M059J (cell line): ENCODE measurements around the gene U2AF1. TPM values are rescaled to one million over a fixed set of nuclear protein-coding genes. Genes with fewer than 3 reads are reported as not detected.
"Not testable (repeated sequence)": the region's sequence is repeated elsewhere in the genome, so short reads cannot be mapped to it uniquely, and the experiment has no call there.

Source experiments
- DNase-seq: peaks from one replicate; pipeline ENCODE4 v3.0.0-alpha.2; 2012; ENCODE audit warnings: low read depth
- total RNA-seq: library from RNA; depleted of rRNA; stranded (reverse); fragments of >200 nt; shearing (Covaris generic); gene quantifications from 2 replicates; pipeline ENCODE4 v1.2.3, GENCODE V29; 2014; rRNA removed

The U2AF1 gene
- 33.9 and 42.1 TPM in 2 replicates for total RNA-seq

- DNase-seq, result peak; percentile 5
Measured at GRCh38 chr21:43106965-43107793, at the start of gene U2AF1. Gene U2AF1, minus strand, starts transcription at chr21:43107570. Its CDS starts 76 bp downstream, at chr21:43107494.

GRCh38 chr21:43153601-43154000, 46.2 kb upstream of the U2AF1 start:
- DNase-seq, result not testable (repeated sequence)

- DNase-seq, result not testable (repeated sequence)
Measured at GRCh38 chr21:43149344-43149743, 42.0 kb upstream of the U2AF1 start.

DNA sequence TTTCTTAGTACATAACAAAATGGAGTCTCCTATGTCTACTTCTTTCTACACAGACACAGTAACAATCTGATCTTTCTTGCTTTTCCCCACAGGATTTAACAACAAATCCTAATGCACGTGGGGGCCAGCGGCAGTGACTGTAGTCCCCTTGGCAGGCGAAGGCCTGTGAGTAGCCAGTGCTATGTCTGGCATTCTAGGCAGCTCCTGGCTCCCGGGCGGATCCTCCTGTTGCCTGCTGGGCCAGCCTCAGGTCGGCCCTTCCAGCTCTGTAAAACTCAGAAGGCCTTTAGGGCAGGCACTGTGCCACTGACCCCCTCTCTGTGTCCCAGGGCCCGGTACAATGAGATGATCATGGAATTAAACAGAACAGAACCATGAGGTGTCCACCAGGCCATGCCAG, 40.6 kb upstream of the U2AF1 start:
- DNase-seq, result not testable (repeated sequence)

DNA sequence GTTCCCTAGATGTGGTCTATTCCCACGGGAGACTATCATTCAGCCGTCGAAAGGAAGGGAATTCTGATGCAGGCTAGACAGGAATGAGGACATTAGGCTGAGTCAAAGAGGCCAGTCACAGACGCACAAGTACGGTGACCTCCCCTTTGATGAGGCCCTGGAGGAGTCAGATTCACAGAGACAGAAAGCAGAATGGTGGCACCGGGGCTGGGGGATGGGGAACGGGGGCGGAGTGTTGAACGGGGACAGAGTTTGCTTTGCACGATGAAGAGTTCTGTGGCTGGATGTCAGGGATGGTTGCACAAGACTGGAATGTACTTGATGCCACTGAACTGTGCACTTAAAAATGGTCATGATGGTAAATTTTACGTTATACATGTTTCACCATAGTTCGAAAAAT, 39.3 kb upstream of the U2AF1 start:
- DNase-seq, result not testable (repeated sequence)

DNA sequence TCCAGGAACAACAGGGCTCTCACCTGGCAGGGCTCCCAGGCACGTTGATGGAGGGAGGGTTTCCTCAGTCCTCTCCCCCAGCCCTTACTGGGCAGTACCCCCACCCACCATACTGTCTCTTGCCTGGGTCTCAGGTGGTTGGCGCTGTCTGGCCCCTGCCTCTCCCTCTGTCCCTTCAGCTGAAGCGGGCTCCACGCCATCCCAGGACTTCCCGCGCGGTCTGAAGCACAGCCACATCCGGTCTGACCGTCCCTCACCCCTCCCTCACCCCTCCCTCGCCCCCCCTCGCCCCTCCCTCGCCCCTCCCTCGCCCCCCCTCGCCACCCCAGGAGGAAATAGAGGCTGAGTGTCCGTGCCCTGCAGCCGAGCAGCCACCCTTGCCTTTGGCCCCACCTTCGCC, 34.0 kb upstream of the U2AF1 start:
- DNase-seq, result not testable (repeated sequence)

GRCh38 chr21:43138944-43139343, 31.6 kb upstream of the U2AF1 start:
- not testable (repeated sequence) for DNase-seq

DNA sequence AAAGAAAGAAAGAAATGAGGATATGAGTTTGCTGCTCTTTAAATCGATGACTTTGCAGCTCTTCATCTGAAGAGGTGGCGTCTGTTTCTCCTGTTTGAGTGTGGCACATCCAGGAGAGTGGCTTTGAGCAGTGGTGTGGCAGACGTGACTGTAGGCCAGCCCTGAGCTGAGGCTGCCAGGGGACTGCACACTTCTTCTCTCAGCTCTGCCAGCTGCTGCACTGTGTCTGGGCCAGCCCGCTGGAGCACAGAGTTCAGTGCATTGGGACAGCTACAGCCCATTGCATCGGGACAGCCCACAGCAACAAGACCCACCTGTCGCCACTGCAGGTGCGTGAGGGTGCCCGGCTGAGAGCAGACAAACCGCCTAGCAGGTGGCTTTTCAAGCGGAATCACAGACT, 27.1 kb upstream of the U2AF1 start:
- not testable (repeated sequence) for DNase-seq

GRCh38 chr21:43130094-43130493, 22.7 kb upstream of the U2AF1 start:
- DNase-seq, result not testable (repeated sequence)

- not testable (repeated sequence) for DNase-seq
Measured at GRCh38 chr21:43115956-43116355, 8.6 kb upstream of the U2AF1 start.

DNA sequence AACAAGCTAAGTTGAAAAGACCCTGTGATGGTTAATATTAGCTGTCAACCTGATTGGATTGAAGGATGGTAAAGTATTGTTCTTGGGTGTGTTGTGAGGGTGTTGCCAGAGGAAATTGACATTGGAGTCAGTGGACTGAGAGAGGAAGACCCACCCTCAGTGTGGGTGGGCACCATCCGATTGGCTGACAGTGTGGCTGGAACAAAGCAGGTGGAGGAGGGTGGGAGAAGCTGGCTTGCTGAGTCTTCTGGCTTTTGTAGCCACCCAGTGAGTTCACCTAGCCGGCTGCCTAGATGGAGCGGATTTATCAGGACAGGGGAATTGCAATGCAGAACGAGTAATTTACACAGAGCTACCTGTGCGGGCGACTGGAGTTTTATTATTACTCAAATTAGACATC, 7.1 kb upstream of the U2AF1 start:
- not testable (repeated sequence) for DNase-seq

DNA sequence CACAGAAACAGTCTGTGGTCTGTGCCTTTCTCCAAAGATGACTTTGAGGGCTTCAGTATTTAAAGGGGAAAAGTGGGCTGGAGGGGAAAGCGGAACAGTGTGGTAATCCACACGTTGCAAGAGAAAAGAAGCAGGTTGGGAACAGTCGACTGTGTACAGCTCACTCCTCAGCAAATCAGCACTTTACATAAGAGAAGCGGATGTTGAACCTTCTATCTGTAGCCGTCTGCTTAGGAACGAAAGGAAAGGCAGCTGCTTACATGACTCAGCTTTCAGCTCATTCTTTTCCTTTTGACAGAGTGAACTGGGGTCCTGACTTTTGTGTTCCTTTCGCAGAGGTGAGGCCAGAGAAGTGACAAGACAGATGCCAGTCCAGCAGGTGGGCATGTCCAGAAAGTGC, 1.6 kb upstream of the U2AF1 start:
- DNase-seq, result not testable (repeated sequence)

DNA sequence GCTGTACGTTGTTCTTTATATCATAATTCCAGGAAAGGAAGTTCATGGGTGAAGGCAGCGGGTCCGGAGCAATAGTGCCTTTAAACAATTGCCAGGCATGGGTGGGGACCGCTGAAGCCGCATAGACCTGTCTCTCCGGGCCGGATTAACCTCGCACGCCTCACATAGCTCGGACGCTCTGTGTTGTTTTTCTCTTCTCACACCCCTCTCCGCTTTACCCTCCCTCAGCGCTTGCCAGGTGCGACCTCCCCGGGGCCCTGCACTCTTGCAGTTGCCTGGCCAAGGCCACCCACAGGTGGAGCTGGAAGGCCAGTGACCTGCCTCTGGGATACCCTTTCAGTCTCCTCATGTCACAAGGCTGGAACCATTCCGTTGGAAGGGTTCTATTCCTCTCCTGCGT, 807 bp upstream of the U2AF1 start:
- not testable (repeated sequence) for DNase-seq

GRCh38 chr21:43107794-43108137, 396 bp upstream of the U2AF1 start:
- not testable (repeated sequence) for DNase-seq

DNA sequence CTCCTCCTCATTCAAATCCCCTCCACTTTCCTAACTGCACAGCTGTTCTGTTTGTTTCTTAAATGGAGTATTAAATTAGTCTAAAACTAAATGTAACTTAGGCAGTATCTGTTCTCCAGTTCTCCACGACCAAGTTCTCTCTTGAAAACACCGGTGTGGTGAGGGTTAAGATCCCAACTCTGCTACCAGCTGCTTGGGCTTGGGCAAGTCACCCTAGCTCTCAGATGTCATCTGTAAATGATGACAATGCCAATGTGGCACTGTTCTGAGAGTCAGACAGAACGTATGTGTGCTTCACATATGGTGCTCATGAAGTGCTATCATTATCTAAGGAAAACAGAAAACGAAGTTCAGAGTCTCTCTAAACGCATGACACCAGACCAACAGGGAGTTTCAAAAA, 2.7 kb downstream of the U2AF1 start:
- not testable (repeated sequence) for DNase-seq

DNA sequence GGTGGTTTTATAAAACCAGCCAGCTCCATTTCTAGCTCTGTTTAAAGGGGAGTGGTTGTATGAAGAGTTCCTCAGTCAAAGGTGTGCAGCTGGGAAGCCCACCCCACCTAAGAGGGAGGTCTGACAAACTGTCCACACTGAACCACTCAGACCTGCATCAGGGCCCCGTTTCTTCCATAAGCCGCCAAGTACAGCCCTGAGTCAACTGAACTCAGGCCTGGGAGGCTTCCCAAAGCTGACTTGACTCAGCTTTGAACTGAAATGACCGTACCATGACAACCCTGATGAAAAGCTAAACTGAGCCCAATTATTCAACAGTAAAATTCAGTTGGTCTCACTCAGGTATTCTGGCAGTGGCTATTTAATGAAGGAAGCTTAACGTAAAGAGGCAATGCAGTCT, 5.1 kb downstream of the U2AF1 start:
- DNase-seq, result not testable (repeated sequence)

DNA sequence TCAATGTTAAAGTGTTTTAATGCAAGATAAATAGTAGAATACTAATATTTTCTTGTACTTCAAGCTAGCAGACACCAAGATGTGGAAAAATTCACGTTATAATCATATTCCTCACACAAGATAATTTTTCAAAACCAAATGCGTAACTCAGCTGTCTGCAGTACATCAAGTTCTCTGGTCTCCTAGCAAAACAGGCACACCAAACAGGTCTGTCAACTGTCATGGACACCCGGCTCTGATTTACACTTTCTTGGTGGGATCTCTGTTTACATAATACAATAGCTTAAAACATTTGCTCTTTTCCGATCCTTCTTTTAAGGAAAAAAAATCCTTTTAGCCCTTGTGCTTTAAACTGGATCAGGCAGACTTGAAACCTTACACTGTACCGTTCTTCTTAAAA, 5.7 kb downstream of the U2AF1 start:
- DNase-seq, result not testable (repeated sequence)

GRCh38 chr21:43101000-43101399, 6.4 kb downstream of the U2AF1 start:
- not testable (repeated sequence) for DNase-seq

GRCh38 chr21:43091979-43092614, 15.3 kb downstream of the U2AF1 start:
- DNase-seq, result not testable (repeated sequence)

DNA sequence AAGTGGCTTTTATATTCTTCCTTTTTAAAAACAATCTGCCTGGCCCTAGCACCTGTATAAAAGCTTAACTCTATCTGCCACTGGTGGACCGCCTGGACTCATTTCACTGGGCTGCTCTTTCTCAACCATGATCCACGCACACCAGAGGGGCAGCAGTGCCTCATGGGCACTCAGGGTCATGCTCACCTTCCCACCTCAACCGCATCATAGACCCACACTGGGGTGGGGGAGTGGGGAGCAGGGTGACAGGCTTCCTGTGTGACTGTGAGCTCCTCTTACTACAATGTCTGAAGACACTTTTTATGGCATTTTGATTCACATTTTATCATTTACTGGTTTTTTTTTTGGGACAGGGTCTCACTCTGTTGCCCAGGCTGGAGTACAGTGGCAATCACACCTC, 16.4 kb downstream of the U2AF1 start:
- not testable (repeated sequence) for DNase-seq

DNA sequence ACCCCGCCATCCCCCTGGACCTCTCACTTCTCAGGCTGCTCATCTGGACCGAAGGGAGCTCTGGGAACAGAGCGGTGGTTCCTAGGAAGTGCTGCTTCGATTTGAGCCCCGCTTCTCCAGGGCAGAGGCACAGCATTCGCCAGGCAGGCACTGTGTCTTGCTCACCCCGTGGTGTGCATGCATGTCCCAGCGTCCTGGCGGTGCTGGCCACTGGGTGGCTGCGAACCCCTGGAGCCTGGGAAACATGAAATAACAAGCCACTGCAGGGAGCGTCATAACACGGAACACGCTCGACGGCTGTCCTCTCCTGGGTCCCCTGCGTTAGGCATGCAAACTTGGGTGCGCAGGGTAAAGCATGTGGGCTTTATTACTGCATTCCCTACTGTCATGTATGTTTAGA, 17.9 kb downstream of the U2AF1 start:
- DNase-seq, result not testable (repeated sequence)

GRCh38 chr21:43082587-43083300, 24.6 kb downstream of the U2AF1 start:
- DNase-seq, result not testable (repeated sequence)
